Rectal smooth muscle tissue (tissue), 1 donor: ENCODE data around the gene MDM4.
A peak's percentile ranks its signal among the peaks of the same experiment; 100 is the strongest.

ENCODE experiments used
- H3K27ac ChIP-seq: one replicate; pipeline ENCODE4 v1.7.0; 2013; ENCODE audit warnings: low read depth, low read length, inconsistent platforms
- H3K27me3 ChIP-seq: one replicate; pipeline ENCODE4 v1.7.0; 2013; ENCODE audit warnings: low read length; ENCODE audit not compliant: control insufficient read depth, insufficient read depth
- H3K36me3 ChIP-seq: one replicate; pipeline ENCODE4 v1.7.0; 2013; ENCODE audit warnings: low read length; ENCODE audit not compliant: control insufficient read depth, insufficient read depth
- H3K4me1 ChIP-seq: one replicate; pipeline ENCODE4 v1.7.0; 2013; ENCODE audit warnings: low read length; ENCODE audit not compliant: control insufficient read depth, insufficient read depth
- H3K4me3 ChIP-seq: one replicate; pipeline ENCODE4 v1.7.0; 2013; ENCODE audit warnings: low read length
- H3K9ac ChIP-seq: one replicate; pipeline ENCODE4 v1.7.0; 2013; ENCODE audit warnings: low read length

The MDM4 gene

GRCh38 chr1:204494281-204495077 is 21.7 kb upstream of the MDM4 start, which contains the start of gene PIK3C2B:
TSS of gene PIK3C2B (minus strand) at chr1:204494805. CDS start at chr1:204469802, 25,003 bp downstream.
- H3K4me3 ChIP-seq, result peak within 1 kb of the TSS; percentile 98
- H3K9ac ChIP-seq, result peak within 1 kb of the TSS; percentile 92
- peaks cover 15% of the 10 kb centered on the region for H3K4me1 ChIP-seq
- peaks cover 7% of the 10 kb centered on the region for H3K36me3 ChIP-seq
- H3K27ac ChIP-seq, result peak within 1 kb of the TSS; percentile 87
- no peaks in the 10 kb centered on the region for H3K27me3 ChIP-seq

GRCh38 chr1:204495078-204495753 is 21.0 kb upstream of the MDM4 start:
- Histone ChIP-seq H3K4me3 (peak overlapping the region; percentile 98), H3K27ac (peak overlapping the region; percentile 87), H3K9ac (peak overlapping the region; percentile 92), H3K4me1 (peaks cover 15% of the 10 kb centered on the region), H3K27me3 (no peaks in the 10 kb centered on the region), H3K36me3 (peaks cover 2% of the 10 kb centered on the region)

- Histone ChIP-seq H3K27ac (no peak overlapping the region), H3K36me3 (no peaks in the 10 kb centered on the region), H3K4me1 (peaks cover 15% of the 10 kb centered on the region), H3K9ac (no peak overlapping the region), H3K27me3 (no peaks in the 10 kb centered on the region), H3K4me3 (no peak overlapping the region)
Measured at GRCh38 chr1:204495777-204496176, 20.4 kb upstream of the MDM4 start.

GRCh38 chr1:204498981-204499380 is 17.2 kb upstream of the MDM4 start:
- H3K4me3 ChIP-seq, result no peak overlapping the region
- H3K27me3 ChIP-seq, result no peaks in the 10 kb centered on the region
- no peaks in the 10 kb centered on the region for H3K36me3 ChIP-seq
- no peak overlapping the region for H3K27ac ChIP-seq
- no peaks in the 10 kb centered on the region for H3K4me1 ChIP-seq
- no peak overlapping the region for H3K9ac ChIP-seq

GRCh38 chr1:204499511-204500468 is 16.4 kb upstream of the MDM4 start:
- no peak overlapping the region for H3K27ac ChIP-seq
- no peaks in the 10 kb centered on the region for H3K27me3 ChIP-seq
- H3K36me3 ChIP-seq, result no peaks in the 10 kb centered on the region
- no peaks in the 10 kb centered on the region for H3K4me1 ChIP-seq
- H3K9ac ChIP-seq, result no peak overlapping the region
- no peak overlapping the region for H3K4me3 ChIP-seq

GRCh38 chr1:204502241-204502640 is 14.0 kb upstream of the MDM4 start:
- Histone ChIP-seq H3K9ac (no peak overlapping the region), H3K27ac (no peak overlapping the region), H3K27me3 (no peaks in the 10 kb centered on the region), H3K4me3 (no peak overlapping the region), H3K36me3 (no peaks in the 10 kb centered on the region), H3K4me1 (no peaks in the 10 kb centered on the region)

GRCh38 chr1:204503122-204503912 is 12.9 kb upstream of the MDM4 start:
- Histone ChIP-seq H3K27ac (no peak overlapping the region), H3K4me3 (no peak overlapping the region), H3K4me1 (no peaks in the 10 kb centered on the region), H3K27me3 (no peaks in the 10 kb centered on the region), H3K36me3 (no peaks in the 10 kb centered on the region), H3K9ac (no peak overlapping the region)

GRCh38 chr1:204503913-204504519 is 12.2 kb upstream of the MDM4 start:
- Histone ChIP-seq H3K27ac (no peak overlapping the region), H3K9ac (no peak overlapping the region), H3K4me3 (no peak overlapping the region), H3K36me3 (no peaks in the 10 kb centered on the region), H3K4me1 (no peaks in the 10 kb centered on the region), H3K27me3 (no peaks in the 10 kb centered on the region)

- H3K27me3 ChIP-seq, result no peaks in the 10 kb centered on the region
- peak overlapping the region; percentile 86 for H3K27ac ChIP-seq
- H3K36me3 ChIP-seq, result no peaks in the 10 kb centered on the region
- H3K4me1 ChIP-seq, result no peaks in the 10 kb centered on the region
- H3K9ac ChIP-seq, result no peak overlapping the region
- H3K4me3 ChIP-seq, result peak overlapping the region; percentile 74
Measured at GRCh38 chr1:204505674-204506200, 10.5 kb upstream of the MDM4 start.

- Histone ChIP-seq H3K27me3 (no peaks in the 10 kb centered on the region), H3K4me3 (peak overlapping the region; percentile 74), H3K27ac (peak overlapping the region; percentile 86), H3K36me3 (no peaks in the 10 kb centered on the region), H3K4me1 (no peaks in the 10 kb centered on the region), H3K9ac (peak overlapping the region; percentile 27)
Measured at GRCh38 chr1:204506201-204506968, 9.8 kb upstream of the MDM4 start.

GRCh38 chr1:204506969-204507316 is 9.3 kb upstream of the MDM4 start:
- Histone ChIP-seq H3K9ac (peak overlapping the region; percentile 46), H3K4me1 (no peaks in the 10 kb centered on the region), H3K4me3 (peak overlapping the region; percentile 74), H3K27ac (peak overlapping the region; percentile 86), H3K27me3 (no peaks in the 10 kb centered on the region), H3K36me3 (no peaks in the 10 kb centered on the region)
